ENCODE measurements around the gene RNF167.
A peak's percentile ranks its signal among the peaks of the same experiment; 100 is the strongest.

Gene RNF167

DNA sequence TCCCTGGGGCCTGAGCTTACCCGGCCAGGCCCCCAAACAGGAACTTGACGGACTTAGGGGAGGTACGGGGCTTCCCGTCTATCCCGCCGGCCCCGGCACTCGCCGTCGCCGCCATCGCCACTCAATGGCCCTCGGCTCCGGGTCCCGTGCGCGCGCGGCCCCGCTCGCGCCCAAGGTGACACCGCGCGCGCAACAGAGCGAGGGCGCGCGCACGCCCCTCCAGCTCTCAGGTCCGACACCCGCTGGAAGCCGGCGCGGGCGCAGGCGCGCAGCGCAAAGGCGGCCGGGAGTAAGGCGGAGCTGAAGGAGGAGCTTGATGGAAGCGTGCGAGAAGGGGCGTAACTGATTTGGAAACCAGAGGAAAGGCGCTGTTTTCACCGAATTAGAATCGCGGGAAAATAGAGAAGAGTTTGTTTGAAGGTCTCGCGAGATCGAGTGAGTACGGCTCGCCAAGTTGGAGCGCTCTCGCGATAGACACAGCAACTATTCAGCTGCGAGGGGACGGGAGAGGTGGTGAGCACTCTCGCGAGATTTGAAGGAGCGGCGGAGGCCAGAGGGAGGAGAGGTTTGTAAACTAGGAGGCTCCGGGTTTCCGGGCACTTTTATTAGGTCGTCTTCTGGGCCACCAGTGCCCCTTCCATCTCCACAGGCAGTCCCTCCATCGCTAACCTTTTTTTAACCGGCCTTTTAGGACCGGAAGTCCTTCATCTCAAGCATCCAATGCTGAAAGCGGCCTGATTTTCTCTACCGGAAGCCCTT lies at the start of gene RNF167, which contains the start of gene SLC25A11:
Gene RNF167, plus strand, starts transcription at position 473 of the 759 bp plus-strand sequence. CDS start 642 bp downstream, outside the sequence.
Gene SLC25A11, minus strand, starts transcription at position 251 of the 759 bp plus-strand sequence. Its CDS starts 136 bp downstream, at position 115.
- peak within 1 kb of the TSS; percentile 98 for H3K27ac ChIP-seq (ENCODE audit: low read length)
- H3K4me1 ChIP-seq (ENCODE audit: control insufficient read depth in 1 of 2, insufficient read depth in 2 of 2, low read length in 2 of 2) = peaks cover 25 to 64% of the 10 kb centered on the region in 2 donors
- peaks cover 44 to 53% of the 10 kb centered on the region in 2 donors for H3K36me3 ChIP-seq (ENCODE audit: control insufficient read depth in 1 of 2, insufficient read depth in 2 of 2, low read length in 2 of 2)
- no peaks in the 10 kb centered on the region for H3K9me3 ChIP-seq (ENCODE audit: control insufficient read depth in 1 of 2, low read length in 2 of 2)
- H3K27me3 ChIP-seq (ENCODE audit: low read depth, low read length) = no peaks in the 10 kb centered on the region
- peak within 1 kb of the TSS; percentile 70 to 97 for H3K4me3 ChIP-seq (ENCODE audit: low read depth in 1 of 2, low read length in 2 of 2)

DNA sequence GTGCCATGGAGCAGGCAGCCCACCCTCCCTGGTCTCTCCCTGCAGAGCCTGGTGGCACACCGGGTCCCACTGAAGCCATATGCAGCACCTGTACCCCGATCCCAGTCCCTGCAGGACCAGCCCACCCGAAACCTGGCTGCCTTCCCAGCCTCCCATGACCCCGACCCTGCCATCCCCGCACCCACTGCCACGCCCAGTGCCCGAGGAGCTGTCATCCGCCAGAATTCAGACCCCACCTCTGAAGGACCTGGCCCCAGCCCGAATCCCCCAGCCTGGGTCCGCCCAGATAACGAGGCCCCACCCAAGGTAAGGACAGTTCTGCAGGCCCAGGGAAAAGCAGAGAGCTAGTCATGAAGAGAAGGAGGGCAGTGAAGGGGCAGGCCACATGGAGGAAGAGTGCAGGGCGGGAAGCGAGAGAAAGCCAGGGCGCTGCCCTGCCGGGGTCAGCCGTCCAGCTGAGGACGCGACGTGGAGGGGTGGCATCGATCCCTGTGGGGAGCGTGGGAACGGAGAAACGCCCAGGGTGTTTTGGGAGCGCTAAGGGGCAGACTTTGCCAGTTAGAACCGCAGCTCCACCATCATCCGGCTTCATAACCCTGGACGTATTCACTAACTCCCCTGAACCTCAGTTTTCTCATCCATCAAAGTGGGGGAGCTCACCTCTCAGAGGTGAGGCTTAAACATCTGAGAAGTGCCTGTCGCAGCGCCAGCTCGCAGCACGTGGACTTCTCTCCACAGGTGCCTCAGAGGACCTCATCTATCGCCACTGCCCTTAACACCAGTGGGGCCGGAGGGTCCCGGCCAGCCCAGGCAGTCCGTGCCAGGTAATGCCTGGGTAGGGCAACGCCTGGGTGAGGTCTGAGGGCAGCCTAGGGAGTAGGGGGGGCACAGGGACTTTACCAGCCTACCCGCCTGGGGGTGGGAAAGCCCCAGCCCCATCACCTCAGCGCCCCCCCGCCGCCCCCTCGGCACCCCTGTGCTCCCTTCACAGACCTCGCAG lies 48.4 kb upstream of the RNF167 start:
- Histone ChIP-seq H3K27me3 (ENCODE audit: low read depth, low read length) (no peaks in the 10 kb centered on the region), H3K27ac (ENCODE audit: low read length) (no peak overlapping the region), H3K9me3 (ENCODE audit: control insufficient read depth in 1 of 2, low read length in 2 of 2) (no peaks in the 10 kb centered on the region), H3K4me1 (ENCODE audit: control insufficient read depth in 1 of 2, insufficient read depth in 2 of 2, low read length in 2 of 2) (no peaks in the 10 kb centered on the region), H3K4me3 (ENCODE audit: low read depth in 1 of 2, low read length in 2 of 2) (no peak overlapping the region), H3K36me3 (ENCODE audit: control insufficient read depth in 1 of 2, insufficient read depth in 2 of 2, low read length in 2 of 2) (peaks cover 44 to 85% of the 10 kb centered on the region in 2 donors)

DNA sequence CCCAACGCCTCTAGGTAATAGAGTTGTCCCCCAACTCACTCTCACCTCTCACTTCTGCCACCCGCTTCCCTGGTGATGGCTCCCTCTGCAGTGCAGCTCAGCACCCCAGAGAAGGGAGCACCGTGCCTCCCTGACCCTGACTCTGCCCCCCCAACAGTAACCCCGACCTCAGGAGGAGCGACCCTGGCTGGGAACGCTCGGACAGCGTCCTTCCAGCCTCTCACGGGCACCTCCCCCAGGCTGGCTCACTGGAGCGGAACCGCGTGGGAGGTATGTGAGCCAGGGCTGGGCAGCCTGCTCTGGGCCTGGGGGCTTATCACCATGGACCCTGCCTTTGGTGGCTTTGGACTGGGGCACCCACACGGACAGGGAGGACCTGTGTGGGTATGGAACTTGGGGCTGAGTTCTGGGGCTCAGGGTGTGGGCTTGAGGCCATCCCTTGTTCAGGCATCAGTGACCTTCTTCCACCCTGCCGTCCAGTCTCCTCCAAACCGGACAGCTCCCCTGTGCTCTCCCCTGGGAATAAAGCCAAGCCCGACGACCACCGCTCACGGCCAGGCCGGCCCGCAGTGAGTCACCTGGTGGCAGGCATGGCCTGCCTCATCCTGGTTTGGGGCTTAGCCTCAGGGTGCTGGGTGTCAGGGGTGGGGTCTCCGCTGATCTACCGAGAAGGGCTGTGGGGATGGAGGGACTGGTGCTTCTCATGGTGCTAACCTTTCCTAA lies 47.4 kb upstream of the RNF167 start:
- Histone ChIP-seq H3K36me3 (ENCODE audit: control insufficient read depth in 1 of 2, insufficient read depth in 2 of 2, low read length in 2 of 2) (peaks cover 38 to 83% of the 10 kb centered on the region in 2 donors), H3K27me3 (ENCODE audit: low read depth, low read length) (no peaks in the 10 kb centered on the region), H3K4me1 (ENCODE audit: control insufficient read depth in 1 of 2, insufficient read depth in 2 of 2, low read length in 2 of 2) (no peaks in the 10 kb centered on the region), H3K4me3 (ENCODE audit: low read depth in 1 of 2, low read length in 2 of 2) (no peak overlapping the region), H3K9me3 (ENCODE audit: control insufficient read depth in 1 of 2, low read length in 2 of 2) (no peaks in the 10 kb centered on the region), H3K27ac (ENCODE audit: low read length) (no peak overlapping the region)

DNA sequence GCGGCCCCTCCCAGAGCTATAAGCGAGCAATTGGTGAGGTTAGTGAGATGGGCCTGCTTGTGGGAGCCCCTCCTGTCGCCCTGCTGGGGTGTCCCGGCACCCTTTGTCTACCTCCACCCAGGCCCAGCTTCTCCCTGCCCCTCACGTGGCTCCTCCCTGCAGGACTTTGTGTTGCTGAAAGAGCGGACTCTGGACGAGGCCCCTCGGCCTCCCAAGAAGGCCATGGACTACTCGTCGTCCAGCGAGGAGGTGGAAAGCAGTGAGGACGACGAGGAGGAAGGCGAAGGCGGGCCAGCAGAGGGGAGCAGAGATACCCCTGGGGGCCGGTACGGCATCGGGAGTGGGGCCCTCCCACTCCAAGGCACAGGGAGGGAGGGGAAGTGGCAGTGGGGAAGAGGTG lies 46.8 kb upstream of the RNF167 start:
- Histone ChIP-seq H3K27me3 (ENCODE audit: low read depth, low read length) (no peaks in the 10 kb centered on the region), H3K36me3 (ENCODE audit: control insufficient read depth in 1 of 2, insufficient read depth in 2 of 2, low read length in 2 of 2) (peaks cover 38 to 80% of the 10 kb centered on the region in 2 donors), H3K27ac (ENCODE audit: low read length) (no peak overlapping the region), H3K4me1 (ENCODE audit: control insufficient read depth in 1 of 2, insufficient read depth in 2 of 2, low read length in 2 of 2) (no peaks in the 10 kb centered on the region), H3K4me3 (ENCODE audit: low read depth in 1 of 2, low read length in 2 of 2) (no peak overlapping the region), H3K9me3 (ENCODE audit: control insufficient read depth in 1 of 2, low read length in 2 of 2) (no peaks in the 10 kb centered on the region)

DNA sequence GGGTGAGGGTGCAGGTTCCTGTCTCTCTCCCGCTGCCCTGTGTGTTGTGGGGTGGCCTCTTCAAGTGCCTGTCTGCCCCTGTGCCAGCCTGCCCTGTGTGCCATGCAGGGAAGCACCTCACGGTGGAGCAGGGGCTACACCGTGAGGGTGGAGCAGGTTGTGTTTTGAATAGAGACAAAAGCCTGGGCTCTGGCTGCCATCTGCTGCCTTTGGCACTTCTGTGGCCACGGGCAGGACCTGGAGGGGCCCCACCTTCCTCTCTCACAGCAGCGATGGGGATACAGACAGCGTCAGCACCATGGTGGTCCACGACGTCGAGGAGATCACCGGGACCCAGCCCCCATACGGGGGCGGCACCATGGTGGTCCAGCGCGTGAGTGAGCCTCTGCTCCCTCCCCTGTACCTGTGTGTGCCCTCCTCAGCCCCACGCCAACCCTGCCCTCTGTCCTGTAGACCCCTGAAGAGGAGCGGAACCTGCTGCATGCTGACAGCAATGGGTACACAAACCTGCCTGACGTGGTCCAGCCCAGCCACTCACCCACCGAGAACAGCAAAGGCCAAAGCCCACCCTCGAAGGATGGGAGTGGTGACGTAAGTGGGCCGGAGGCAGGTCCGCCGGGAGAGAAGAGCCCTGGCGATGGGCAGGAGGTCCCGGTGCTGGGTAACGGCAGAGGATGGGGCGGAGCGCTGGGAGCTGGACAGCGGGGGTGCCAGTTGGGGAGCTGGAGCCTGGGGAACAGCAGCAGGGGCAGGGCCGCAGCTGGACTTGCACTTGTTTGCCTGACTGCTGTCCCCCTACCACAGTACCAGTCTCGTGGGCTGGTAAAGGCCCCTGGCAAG lies 46.1 kb upstream of the RNF167 start:
- Histone ChIP-seq H3K36me3 (ENCODE audit: control insufficient read depth in 1 of 2, insufficient read depth in 2 of 2, low read length in 2 of 2) (peaks cover 38 to 80% of the 10 kb centered on the region in 2 donors), H3K9me3 (ENCODE audit: control insufficient read depth in 1 of 2, low read length in 2 of 2) (no peaks in the 10 kb centered on the region), H3K4me3 (ENCODE audit: low read depth in 1 of 2, low read length in 2 of 2) (no peak overlapping the region), H3K4me1 (ENCODE audit: control insufficient read depth in 1 of 2, insufficient read depth in 2 of 2, low read length in 2 of 2) (peaks cover 0 to 5% of the 10 kb centered on the region in 2 donors), H3K27me3 (ENCODE audit: low read depth, low read length) (no peaks in the 10 kb centered on the region), H3K27ac (ENCODE audit: low read length) (no peak overlapping the region)

DNA sequence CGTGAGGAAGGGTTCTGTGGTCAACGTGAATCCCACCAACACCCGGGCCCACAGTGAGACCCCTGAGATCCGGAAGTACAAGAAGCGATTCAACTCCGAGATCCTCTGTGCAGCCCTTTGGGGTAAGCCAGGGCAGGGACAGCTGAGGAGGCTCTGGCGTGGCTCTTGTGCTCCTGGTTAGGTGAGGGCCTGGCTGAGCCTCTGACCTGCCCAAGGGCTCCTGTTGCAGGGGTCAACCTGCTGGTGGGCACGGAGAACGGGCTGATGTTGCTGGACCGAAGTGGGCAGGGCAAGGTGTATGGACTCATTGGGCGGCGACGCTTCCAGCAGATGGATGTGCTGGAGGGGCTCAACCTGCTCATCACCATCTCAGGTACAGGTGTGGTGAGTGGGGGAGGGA lies 44.9 kb upstream of the RNF167 start:
- peaks cover 7% of the 10 kb centered on the region for H3K27me3 ChIP-seq (ENCODE audit: low read depth, low read length)
- H3K36me3 ChIP-seq (ENCODE audit: control insufficient read depth in 1 of 2, insufficient read depth in 2 of 2, low read length in 2 of 2) = peaks cover 38 to 74% of the 10 kb centered on the region in 2 donors
- H3K9me3 ChIP-seq (ENCODE audit: control insufficient read depth in 1 of 2, low read length in 2 of 2) = no peaks in the 10 kb centered on the region
- peaks cover 0 to 11% of the 10 kb centered on the region in 2 donors for H3K4me1 ChIP-seq (ENCODE audit: control insufficient read depth in 1 of 2, insufficient read depth in 2 of 2, low read length in 2 of 2)
- H3K27ac ChIP-seq (ENCODE audit: low read length) = no peak overlapping the region
- H3K4me3 ChIP-seq (ENCODE audit: low read depth in 1 of 2, low read length in 2 of 2) = no peak overlapping the region

DNA sequence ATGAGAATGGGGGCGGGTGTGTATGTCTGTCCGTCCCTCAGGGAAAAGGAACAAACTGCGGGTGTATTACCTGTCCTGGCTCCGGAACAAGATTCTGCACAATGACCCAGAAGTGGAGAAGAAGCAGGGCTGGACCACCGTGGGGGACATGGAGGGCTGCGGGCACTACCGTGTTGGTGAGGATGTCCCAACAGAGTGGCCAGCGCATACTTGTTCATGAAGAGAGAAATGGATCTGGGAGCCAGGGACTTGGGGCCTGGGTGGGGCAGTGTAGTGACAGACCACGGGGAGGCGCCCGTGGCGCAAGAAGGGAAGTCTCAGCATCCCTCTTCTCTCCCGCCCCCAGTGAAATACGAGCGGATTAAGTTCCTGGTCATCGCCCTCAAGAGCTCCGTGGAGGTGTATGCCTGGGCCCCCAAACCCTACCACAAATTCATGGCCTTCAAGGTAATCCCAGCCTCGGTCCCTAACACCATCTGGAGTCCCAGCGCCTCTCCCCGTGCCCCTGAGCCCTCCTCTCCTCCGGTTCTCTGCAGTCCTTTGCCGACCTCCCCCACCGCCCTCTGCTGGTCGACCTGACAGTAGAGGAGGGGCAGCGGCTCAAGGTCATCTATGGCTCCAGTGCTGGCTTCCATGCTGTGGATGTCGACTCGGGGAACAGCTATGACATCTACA lies 44.3 kb upstream of the RNF167 start:
- peaks cover 33 to 67% of the 10 kb centered on the region in 2 donors for H3K36me3 ChIP-seq (ENCODE audit: control insufficient read depth in 1 of 2, insufficient read depth in 2 of 2, low read length in 2 of 2)

DNA sequence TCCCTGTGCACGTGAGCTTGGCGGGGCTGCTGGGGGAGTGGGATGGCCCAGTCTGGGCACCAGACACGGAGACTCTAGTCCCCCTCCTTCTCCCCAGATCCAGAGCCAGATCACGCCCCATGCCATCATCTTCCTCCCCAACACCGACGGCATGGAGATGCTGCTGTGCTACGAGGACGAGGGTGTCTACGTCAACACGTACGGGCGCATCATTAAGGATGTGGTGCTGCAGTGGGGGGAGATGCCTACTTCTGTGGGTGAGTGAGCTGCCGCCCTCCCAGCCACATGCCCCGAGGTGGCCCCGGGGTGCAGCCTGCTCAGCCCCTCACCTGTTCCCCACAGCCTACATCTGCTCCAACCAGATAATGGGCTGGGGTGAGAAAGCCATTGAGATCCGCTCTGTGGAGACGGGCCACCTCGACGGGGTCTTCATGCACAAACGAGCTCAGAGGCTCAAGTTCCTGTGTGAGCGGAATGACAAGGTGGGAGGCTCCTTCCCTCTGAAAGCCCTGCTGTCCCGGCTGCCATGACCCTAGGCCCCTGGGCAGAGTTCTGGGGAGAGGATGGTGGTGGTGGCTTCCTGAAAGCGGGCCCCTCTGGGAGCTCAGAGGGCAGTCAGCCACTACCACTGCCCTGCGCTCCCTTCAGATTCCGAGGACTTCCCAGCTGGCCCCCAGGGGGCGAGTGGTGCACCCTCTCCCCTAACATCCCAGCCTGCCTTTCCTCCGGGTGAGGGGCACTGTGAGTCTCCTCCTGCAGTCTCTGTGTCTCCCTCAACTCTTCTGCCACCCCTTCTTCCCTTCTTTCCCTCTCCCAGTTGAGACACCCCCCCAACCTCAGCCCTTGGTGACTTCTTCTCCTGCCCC lies 43.5 kb upstream of the RNF167 start:
- no peak overlapping the region for H3K27ac ChIP-seq (ENCODE audit: low read length)
- H3K27me3 ChIP-seq (ENCODE audit: low read depth, low read length) = peaks cover 12% of the 10 kb centered on the region
- H3K36me3 ChIP-seq (ENCODE audit: control insufficient read depth in 1 of 2, insufficient read depth in 2 of 2, low read length in 2 of 2) = peaks cover 26 to 60% of the 10 kb centered on the region in 2 donors
- no peak overlapping the region for H3K4me3 ChIP-seq (ENCODE audit: low read depth in 1 of 2, low read length in 2 of 2)
- H3K4me1 ChIP-seq (ENCODE audit: control insufficient read depth in 1 of 2, insufficient read depth in 2 of 2, low read length in 2 of 2) = peaks cover 0 to 12% of the 10 kb centered on the region in 2 donors
- no peaks in the 10 kb centered on the region for H3K9me3 ChIP-seq (ENCODE audit: control insufficient read depth in 1 of 2, low read length in 2 of 2)

More for the DNA sequence above, 44.3 kb upstream of the RNF167 start:
- Histone ChIP-seq H3K9me3 (ENCODE audit: control insufficient read depth in 1 of 2, low read length in 2 of 2) (no peaks in the 10 kb centered on the region), H3K27ac (ENCODE audit: low read length) (no peak overlapping the region), H3K4me3 (ENCODE audit: low read depth in 1 of 2, low read length in 2 of 2) (no peak overlapping the region), H3K27me3 (ENCODE audit: low read depth, low read length) (peaks cover 12% of the 10 kb centered on the region), H3K4me1 (ENCODE audit: control insufficient read depth in 1 of 2, insufficient read depth in 2 of 2, low read length in 2 of 2) (peaks cover 0 to 12% of the 10 kb centered on the region in 2 donors)

DNA sequence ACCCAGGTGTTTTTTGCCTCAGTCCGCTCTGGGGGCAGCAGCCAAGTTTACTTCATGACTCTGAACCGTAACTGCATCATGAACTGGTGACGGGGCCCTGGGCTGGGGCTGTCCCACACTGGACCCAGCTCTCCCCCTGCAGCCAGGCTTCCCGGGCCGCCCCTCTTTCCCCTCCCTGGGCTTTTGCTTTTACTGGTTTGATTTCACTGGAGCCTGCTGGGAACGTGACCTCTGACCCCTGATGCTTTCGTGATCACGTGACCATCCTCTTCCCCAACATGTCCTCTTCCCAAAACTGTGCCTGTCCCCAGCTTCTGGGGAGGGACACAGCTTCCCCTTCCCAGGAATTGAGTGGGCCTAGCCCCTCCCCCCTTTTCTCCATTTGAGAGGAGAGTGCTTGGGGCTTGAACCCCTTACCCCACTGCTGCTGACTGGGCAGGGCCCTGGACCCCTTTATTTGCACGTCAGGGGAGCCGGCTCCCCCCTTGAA lies 42.8 kb upstream of the RNF167 start:
- peaks cover 0 to 12% of the 10 kb centered on the region in 2 donors for H3K4me1 ChIP-seq (ENCODE audit: control insufficient read depth in 1 of 2, insufficient read depth in 2 of 2, low read length in 2 of 2)
- H3K27ac ChIP-seq (ENCODE audit: low read length) = no peak overlapping the region
- peaks cover 22 to 53% of the 10 kb centered on the region in 2 donors for H3K36me3 ChIP-seq (ENCODE audit: control insufficient read depth in 1 of 2, insufficient read depth in 2 of 2, low read length in 2 of 2)
- H3K4me3 ChIP-seq (ENCODE audit: low read depth in 1 of 2, low read length in 2 of 2) = no peak overlapping the region
- H3K9me3 ChIP-seq (ENCODE audit: control insufficient read depth in 1 of 2, low read length in 2 of 2) = no peaks in the 10 kb centered on the region
- H3K27me3 ChIP-seq (ENCODE audit: low read depth, low read length) = peaks cover 12% of the 10 kb centered on the region
